ENCODE data around the gene EPB41L1. TPM values are rescaled to one million over a fixed set of nuclear protein-coding genes. Genes with fewer than 3 reads are reported as not detected.

EPB41L1 gene
- total RNA-seq, 1 experiment from 2014 or later: 42.1 TPM

DNA sequence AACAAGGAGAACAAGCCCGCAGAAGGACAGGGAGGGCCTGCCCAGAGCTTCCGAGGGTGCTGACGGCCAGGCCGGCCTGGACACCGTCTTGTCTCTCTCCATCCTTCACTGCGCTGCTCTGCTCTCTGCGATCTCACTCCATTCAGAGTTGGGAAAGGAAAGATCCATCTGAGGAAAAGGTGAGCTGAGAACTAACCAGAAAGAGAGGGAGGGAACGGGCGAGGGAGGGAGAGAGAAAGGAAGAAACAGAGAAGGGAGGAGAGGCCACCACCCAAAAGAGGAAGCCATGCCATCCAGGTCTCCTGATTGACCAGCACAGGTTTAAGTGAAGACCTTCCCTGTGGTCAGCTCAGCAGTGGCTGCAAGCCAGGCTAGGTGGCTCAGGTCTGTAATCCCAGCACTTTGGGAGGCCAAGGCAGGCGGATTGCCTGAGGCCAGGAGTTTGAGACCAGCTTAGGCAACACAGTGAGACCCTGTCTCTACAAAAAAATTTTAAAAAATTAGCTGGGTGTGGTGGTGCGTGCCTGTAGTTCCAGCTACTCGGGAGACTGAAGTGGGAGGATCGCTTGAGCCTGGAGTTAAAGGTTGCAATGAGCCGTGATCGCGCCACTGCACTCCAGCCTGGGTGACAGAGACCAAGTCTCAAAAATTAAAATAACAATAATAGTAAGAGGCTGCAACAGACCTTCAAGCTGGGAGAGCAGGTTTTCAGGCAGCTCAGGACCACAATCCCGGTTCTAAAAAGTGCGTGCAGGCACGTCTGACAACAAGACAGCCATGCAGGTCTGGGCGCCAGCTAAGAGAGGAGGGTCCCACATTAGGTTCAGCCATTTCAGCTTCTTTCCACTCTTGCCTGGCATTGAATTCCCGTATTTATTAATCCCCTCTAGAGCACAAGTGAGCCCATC lies 117.4 kb downstream of the EPB41L1 start:
- Histone ChIP-seq H2AFZ (ENCODE audit: low read depth, low read length, poor library complexity, severe bottlenecking) (no peak overlapping the region), H3K4me2 (ENCODE audit: low read length) (no peak overlapping the region), H3K4me1 (ENCODE audit: control insufficient read depth in 1 of 2, insufficient read depth in 2 of 2, low read length in 2 of 2) (no peaks in the 10 kb centered on the region), H3K27me3 (ENCODE audit: insufficient read depth, low read length) (no peaks in the 10 kb centered on the region), H3K27ac (ENCODE audit: low read depth, low read length) (no peak overlapping the region), H3K9me2 (ENCODE audit: insufficient read depth) (no peaks in the 10 kb centered on the region), H3K4me3 (replicated peaks in 1 of 2; ENCODE audit: low read depth in 1 of 2, low read length in 2 of 2) (no peak overlapping the region), H3K36me3 (ENCODE audit: control insufficient read depth in 1 of 2, insufficient read depth in 2 of 2, low read length in 2 of 2) (no peaks in the 10 kb centered on the region), H3K9me3 (ENCODE audit: control insufficient read depth in 1 of 2, insufficient read depth in 1 of 2, low read depth in 1 of 2, low read length in 2 of 2) (no peaks in the 10 kb centered on the region), H4K20me1 (ENCODE audit: insufficient read depth) (no peaks in the 10 kb centered on the region), H3K9ac (ENCODE audit: low read length) (no peak overlapping the region), H3K79me2 (ENCODE audit: insufficient read depth, low read length) (no peaks in the 10 kb centered on the region)
- no peak for DNase-seq (ENCODE audit: low read depth, low spot score)
- no peak for ATAC-seq
- intact Hi-C loops (cut with micrococcal nuclease): no loop called here
- POLR2A ChIA-PET: interaction anchor here (1.7 kb wide), 1 partner anchor 35 kb away, joined by 5 read pairs; the partner anchor contains the start of gene AAR2
- CTCF ChIA-PET: interaction anchor here (3.6 to 4.1 kb wide), 2 partner anchors 127 to 168 kb away, joined by 24 to 57 read pairs; no protein-coding TSS in a partner anchor
- no TSS peak for BruUV-seq (replicated peaks)
- RAD21 ChIA-PET (ENCODE audit: low non-redundant PET in 1 of 2, low total read pairs in 2 of 2, uncharacterized antibody in 2 of 2, unreplicated experiment in 2 of 2): interaction anchor here in 1 of 2 experiments (1.1 kb wide), 1 partner anchor 128 kb away, joined by 3 read pairs; no protein-coding TSS in a partner anchor
- TF ChIP-seq EZH2phosphoT487 (IDR thresholded peaks at IDR 0.05; ENCODE audit: borderline replicate concordance) (no peak), RAD21 (IDR thresholded peaks at IDR 0.05; ENCODE audit: low read depth) (no peak), EGR1 (IDR thresholded peaks at IDR 0.05; ENCODE audit: low read depth) (no peak), CEBPB (IDR thresholded peaks at IDR 0.05; ENCODE audit: low read depth) (no peak), SRF (IDR thresholded peaks at IDR 0.05; ENCODE audit: low read depth) (no peak), JUND (IDR thresholded peaks at IDR 0.05) (no peak), REST (IDR thresholded peaks at IDR 0.05; ENCODE audit: low read depth) (no peak)
